ENCODE results near the gene DLG1. TPM values are rescaled to one million over a fixed set of nuclear protein-coding genes. Genes with fewer than 3 reads are reported as not detected.
A peak's percentile ranks its signal among the peaks of the same experiment; 100 is the strongest.

Gene DLG1
- total RNA-seq, 2 donors from 2014 or later, result 64.5 to 64.7 TPM

- ATAC-seq (replicated peaks), result no peak
- peaks cover 60% of the 10 kb centered on the region for H3K36me3 Mint-ChIP-seq (ENCODE audit: low read depth)
- peaks cover 9% of the 10 kb centered on the region for H3K9me3 Mint-ChIP-seq
- H3K27me3 Mint-ChIP-seq, result no peaks in the 10 kb centered on the region
- H3K4me3 Mint-ChIP-seq, result no peak overlapping the region
- peaks cover 4% of the 10 kb centered on the region for H3K4me1 Mint-ChIP-seq
- H3K27ac Mint-ChIP-seq, result no peak overlapping the region
These were observed 146.8 kb downstream of the DLG1 start for GRCh38 chr3:197151580-197151979.

- Mint-ChIP-seq H3K27ac (no peak overlapping the region), H3K36me3 (ENCODE audit: low read depth) (peaks cover 41% of the 10 kb centered on the region), H3K4me3 (no peak overlapping the region), H3K27me3 (no peaks in the 10 kb centered on the region), H3K4me1 (peaks cover 9% of the 10 kb centered on the region), H3K9me3 (peaks cover under 1% of the 10 kb centered on the region)
- ATAC-seq (replicated peaks), result no peak
These were observed 148.9 kb downstream of the DLG1 start for GRCh38 chr3:197149528-197149927.

GRCh38 chr3:197144188-197144587 lies 154.2 kb downstream of the DLG1 start:
- Mint-ChIP-seq H3K4me3 (no peak overlapping the region), H3K27ac (peak overlapping the region; percentile 7), H3K36me3 (ENCODE audit: low read depth) (peaks cover 62% of the 10 kb centered on the region), H3K4me1 (peaks cover 23% of the 10 kb centered on the region), H3K27me3 (no peaks in the 10 kb centered on the region), H3K9me3 (no peaks in the 10 kb centered on the region)
- no peak for ATAC-seq (replicated peaks)

- H3K9me3 Mint-ChIP-seq, result peaks cover 7% of the 10 kb centered on the region
- no peaks in the 10 kb centered on the region for H3K27me3 Mint-ChIP-seq
- peaks cover 13% of the 10 kb centered on the region for H3K4me1 Mint-ChIP-seq
- H3K36me3 Mint-ChIP-seq (ENCODE audit: low read depth), result peaks cover 85% of the 10 kb centered on the region
- H3K4me3 Mint-ChIP-seq, result no peak overlapping the region
- ATAC-seq (replicated peaks), result no peak
- no peak overlapping the region for H3K27ac Mint-ChIP-seq
These were observed 158.8 kb downstream of the DLG1 start for GRCh38 chr3:197139586-197139985.

GRCh38 chr3:197137751-197138150 lies 160.7 kb downstream of the DLG1 start:
- no peak for ATAC-seq (replicated peaks)
- H3K36me3 Mint-ChIP-seq (ENCODE audit: low read depth), result peaks cover 86% of the 10 kb centered on the region
- no peaks in the 10 kb centered on the region for H3K27me3 Mint-ChIP-seq
- no peak overlapping the region for H3K4me3 Mint-ChIP-seq
- peaks cover 5% of the 10 kb centered on the region for H3K4me1 Mint-ChIP-seq
- H3K9me3 Mint-ChIP-seq, result peaks cover 7% of the 10 kb centered on the region
- no peak overlapping the region for H3K27ac Mint-ChIP-seq

GRCh38 chr3:197136744-197137143 lies 161.7 kb downstream of the DLG1 start:
- no peak overlapping the region for H3K27ac Mint-ChIP-seq
- H3K36me3 Mint-ChIP-seq (ENCODE audit: low read depth), result peaks cover 81% of the 10 kb centered on the region

GRCh38 chr3:197135212-197135611 lies 163.2 kb downstream of the DLG1 start:
- Mint-ChIP-seq H3K4me1 (peaks cover 4% of the 10 kb centered on the region), H3K27me3 (no peaks in the 10 kb centered on the region), H3K4me3 (no peak overlapping the region), H3K27ac (no peak overlapping the region), H3K36me3 (ENCODE audit: low read depth) (peaks cover 75% of the 10 kb centered on the region), H3K9me3 (peaks cover 7% of the 10 kb centered on the region)
- no peak for ATAC-seq (replicated peaks)

More at GRCh38 chr3:197136744-197137143, 161.7 kb downstream of the DLG1 start:
- Mint-ChIP-seq H3K4me1 (peaks cover 5% of the 10 kb centered on the region), H3K4me3 (no peak overlapping the region), H3K9me3 (peaks cover 7% of the 10 kb centered on the region), H3K27me3 (no peaks in the 10 kb centered on the region)
- ATAC-seq (replicated peaks), result no peak

GRCh38 chr3:197132916-197133530 lies 165.4 kb downstream of the DLG1 start:
- H3K4me3 Mint-ChIP-seq, result no peak overlapping the region
- no peaks in the 10 kb centered on the region for H3K27me3 Mint-ChIP-seq
- H3K36me3 Mint-ChIP-seq (ENCODE audit: low read depth), result peaks cover 75% of the 10 kb centered on the region
- no peak for ATAC-seq (replicated peaks)
- H3K27ac Mint-ChIP-seq, result no peak overlapping the region
- no peaks in the 10 kb centered on the region for H3K4me1 Mint-ChIP-seq
- peaks cover 7% of the 10 kb centered on the region for H3K9me3 Mint-ChIP-seq

GRCh38 chr3:197125636-197126035 lies 172.8 kb downstream of the DLG1 start:
- Mint-ChIP-seq H3K4me1 (peaks cover 10% of the 10 kb centered on the region), H3K36me3 (ENCODE audit: low read depth) (peaks cover 39% of the 10 kb centered on the region), H3K9me3 (no peaks in the 10 kb centered on the region), H3K4me3 (no peak overlapping the region), H3K27me3 (no peaks in the 10 kb centered on the region), H3K27ac (no peak overlapping the region)
- peak; percentile 63 for ATAC-seq (replicated peaks)

- Mint-ChIP-seq H3K4me1 (peaks cover 10% of the 10 kb centered on the region), H3K27ac (no peak overlapping the region), H3K9me3 (no peaks in the 10 kb centered on the region), H3K27me3 (no peaks in the 10 kb centered on the region), H3K4me3 (no peak overlapping the region), H3K36me3 (ENCODE audit: low read depth) (peaks cover 37% of the 10 kb centered on the region)
- ATAC-seq (replicated peaks), result no peak
These were observed 173.7 kb downstream of the DLG1 start for GRCh38 chr3:197124713-197125112.

GRCh38 chr3:197122394-197122793 lies 176.0 kb downstream of the DLG1 start:
- Mint-ChIP-seq H3K36me3 (ENCODE audit: low read depth) (peaks cover 28% of the 10 kb centered on the region), H3K4me3 (no peak overlapping the region), H3K27me3 (no peaks in the 10 kb centered on the region), H3K4me1 (peaks cover 11% of the 10 kb centered on the region), H3K27ac (no peak overlapping the region), H3K9me3 (no peaks in the 10 kb centered on the region)
- no peak for ATAC-seq (replicated peaks)

GRCh38 chr3:197117114-197117513 lies 181.3 kb downstream of the DLG1 start:
- H3K4me3 Mint-ChIP-seq, result no peak overlapping the region
- peak; percentile 89 for ATAC-seq (replicated peaks)
- peaks cover 46% of the 10 kb centered on the region for H3K36me3 Mint-ChIP-seq (ENCODE audit: low read depth)
- no peaks in the 10 kb centered on the region for H3K9me3 Mint-ChIP-seq
- H3K4me1 Mint-ChIP-seq, result peaks cover 5% of the 10 kb centered on the region
- H3K27me3 Mint-ChIP-seq, result no peaks in the 10 kb centered on the region
- H3K27ac Mint-ChIP-seq, result no peak overlapping the region

GRCh38 chr3:197114007-197114406 lies 184.4 kb downstream of the DLG1 start:
- ATAC-seq (replicated peaks), result no peak
- peaks cover 68% of the 10 kb centered on the region for H3K36me3 Mint-ChIP-seq (ENCODE audit: low read depth)

GRCh38 chr3:197111685-197112084 lies 186.7 kb downstream of the DLG1 start:
- H3K27me3 Mint-ChIP-seq, result no peaks in the 10 kb centered on the region
- peaks cover 66% of the 10 kb centered on the region for H3K36me3 Mint-ChIP-seq (ENCODE audit: low read depth)
- H3K4me1 Mint-ChIP-seq, result no peaks in the 10 kb centered on the region
- ATAC-seq (replicated peaks), result no peak
- H3K4me3 Mint-ChIP-seq, result no peak overlapping the region
- H3K9me3 Mint-ChIP-seq, result no peaks in the 10 kb centered on the region
- no peak overlapping the region for H3K27ac Mint-ChIP-seq

More at GRCh38 chr3:197114007-197114406, 184.4 kb downstream of the DLG1 start:
- H3K27ac Mint-ChIP-seq, result no peak overlapping the region
- H3K9me3 Mint-ChIP-seq, result no peaks in the 10 kb centered on the region
- no peaks in the 10 kb centered on the region for H3K27me3 Mint-ChIP-seq
- H3K4me1 Mint-ChIP-seq, result peaks cover 5% of the 10 kb centered on the region
- H3K4me3 Mint-ChIP-seq, result no peak overlapping the region

GRCh38 chr3:197105786-197106185 lies 192.6 kb downstream of the DLG1 start:
- no peaks in the 10 kb centered on the region for H3K9me3 Mint-ChIP-seq
- no peak overlapping the region for H3K27ac Mint-ChIP-seq
- H3K4me3 Mint-ChIP-seq, result no peak overlapping the region
- H3K27me3 Mint-ChIP-seq, result no peaks in the 10 kb centered on the region
- no peaks in the 10 kb centered on the region for H3K4me1 Mint-ChIP-seq
- ATAC-seq (replicated peaks), result no peak
- H3K36me3 Mint-ChIP-seq (ENCODE audit: low read depth), result peaks cover 66% of the 10 kb centered on the region

- H3K4me1 Mint-ChIP-seq, result no peaks in the 10 kb centered on the region
- H3K4me3 Mint-ChIP-seq, result no peak overlapping the region
- no peaks in the 10 kb centered on the region for H3K27me3 Mint-ChIP-seq
- H3K27ac Mint-ChIP-seq, result no peak overlapping the region
- no peak for ATAC-seq (replicated peaks)
- H3K36me3 Mint-ChIP-seq (ENCODE audit: low read depth), result peaks cover 63% of the 10 kb centered on the region
- H3K9me3 Mint-ChIP-seq, result no peaks in the 10 kb centered on the region
These were observed 193.7 kb downstream of the DLG1 start for GRCh38 chr3:197104738-197105137.
